T-helper 22 cell (primary cell): ENCODE measurements around the gene GAPDHS.
A peak's percentile ranks its signal among the peaks of the same experiment; 100 is the strongest.

Experiments used
- DNase-seq: peaks from one replicate; pipeline ENCODE4 v3.0.0-alpha.2; 2020; ENCODE audit warnings: low read depth

The GAPDHS gene

DNA sequence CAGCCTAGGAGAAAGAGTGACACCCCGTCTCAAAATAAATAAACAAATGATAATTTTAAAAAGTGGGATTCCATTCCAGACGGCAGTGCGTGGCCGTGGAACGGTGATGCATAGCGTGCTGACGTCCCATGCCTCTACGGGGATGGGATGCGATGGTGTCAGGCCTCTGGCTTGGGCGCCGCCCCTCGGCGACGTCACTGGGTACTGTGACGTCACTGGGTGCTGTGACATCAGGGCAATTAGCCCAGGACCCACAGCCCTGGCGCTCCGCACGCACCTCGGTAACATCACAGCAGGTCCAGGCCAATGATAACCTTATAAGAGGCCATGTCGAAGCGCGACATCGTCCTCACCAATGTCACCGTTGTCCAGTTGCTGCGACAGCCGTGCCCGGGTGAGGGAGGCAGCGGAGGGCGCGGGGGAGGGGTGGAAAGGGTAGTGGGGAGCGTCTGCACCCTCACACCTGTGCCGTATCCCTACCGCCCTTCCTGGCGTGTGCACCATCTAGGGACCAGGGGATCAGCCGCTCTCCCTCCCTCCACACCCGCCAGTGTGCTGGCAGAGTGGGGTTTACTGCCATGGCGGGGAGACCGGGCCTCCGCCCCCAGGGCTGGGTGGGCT, at the start of gene GAPDHS:
GAPDHS (plus strand) TSS at position 256 of the 621 bp plus-strand sequence; CDS start at position 328, 72 bp downstream.
- DNase-seq: no peak

DNA sequence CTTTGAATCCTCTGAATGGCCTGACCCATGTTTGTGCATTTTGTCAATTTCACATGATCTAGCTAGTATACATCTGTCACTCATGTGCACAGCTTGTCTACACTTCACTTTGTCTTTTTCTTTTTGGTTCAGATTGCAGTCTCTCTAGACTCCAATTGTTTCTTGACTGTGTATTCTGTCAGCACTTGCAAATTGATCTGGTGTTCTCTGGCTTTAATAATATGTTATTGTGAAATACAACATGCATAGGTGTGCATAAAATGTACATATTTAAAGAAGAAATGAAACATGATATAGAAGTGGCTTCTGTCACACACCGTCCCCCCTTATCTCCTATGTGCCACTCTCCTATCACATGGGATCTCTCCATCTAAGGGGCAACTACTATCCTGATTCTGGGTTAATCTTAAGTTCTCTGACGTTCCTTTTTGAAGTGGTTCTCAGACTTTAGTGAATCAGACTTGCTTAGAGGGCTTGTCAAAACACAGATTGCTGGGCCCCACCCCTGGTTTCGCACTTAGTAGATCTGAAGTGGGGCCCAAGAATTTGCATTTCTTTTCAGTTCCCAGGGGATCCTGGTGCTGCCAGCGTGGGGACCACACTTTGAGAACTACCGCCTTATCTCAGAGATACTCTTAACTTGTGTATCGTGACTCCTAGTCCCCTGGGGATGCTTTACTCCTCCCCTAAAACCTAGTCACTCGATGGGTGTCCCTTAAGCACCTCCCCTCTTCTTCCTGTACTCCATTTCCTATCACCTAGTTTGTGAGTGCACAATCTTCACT, 48.8 kb upstream of the GAPDHS start:
- DNase-seq: no peak

DNA sequence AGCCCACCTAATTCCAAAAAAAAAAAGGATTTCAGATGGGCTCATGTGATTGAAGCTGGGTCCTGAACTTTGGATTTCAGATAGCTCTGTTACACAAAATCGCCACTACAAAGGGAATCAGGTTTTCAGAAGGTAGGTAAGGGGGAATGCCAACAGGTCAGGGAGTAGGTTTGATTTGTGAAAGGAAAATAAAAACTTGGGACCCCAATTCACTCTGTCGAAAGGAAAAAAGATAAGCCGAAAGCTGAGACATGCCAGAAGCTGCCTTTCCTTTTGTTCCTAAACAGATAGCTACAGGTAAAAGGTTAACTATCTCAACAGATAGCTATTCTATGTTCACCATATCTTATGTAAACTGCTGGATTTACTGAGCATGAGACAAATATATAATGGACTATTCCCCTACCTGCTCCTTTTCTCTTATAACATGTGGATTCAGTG, 47.0 kb upstream of the GAPDHS start:
- no peak for DNase-seq

DNA sequence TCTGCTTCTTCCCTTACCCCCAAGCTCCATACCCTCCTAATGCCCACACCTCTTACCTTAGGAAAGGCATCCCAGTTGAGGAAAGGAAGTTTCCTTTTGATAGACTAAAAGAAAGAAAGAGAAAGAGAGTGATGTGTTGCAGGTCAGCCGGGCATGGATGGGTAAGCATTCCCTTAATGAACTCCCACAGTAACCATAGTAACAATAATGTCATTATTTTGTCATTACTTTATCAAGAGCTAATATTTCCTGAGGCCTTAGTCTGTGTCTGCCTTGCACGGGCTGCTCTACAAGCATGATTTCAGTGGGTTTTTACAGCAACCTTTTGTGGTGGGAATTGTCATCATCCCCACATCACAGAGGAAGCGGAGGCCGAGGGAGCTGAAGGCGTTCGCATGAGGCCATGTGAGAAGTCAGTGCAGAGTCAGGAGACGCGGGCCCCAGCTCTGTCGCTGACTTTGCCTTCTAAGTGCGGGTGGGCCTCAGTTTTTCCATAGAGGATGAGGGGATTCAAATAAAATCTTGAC, 45.5 kb upstream of the GAPDHS start:
- DNase-seq: no peak

DNA sequence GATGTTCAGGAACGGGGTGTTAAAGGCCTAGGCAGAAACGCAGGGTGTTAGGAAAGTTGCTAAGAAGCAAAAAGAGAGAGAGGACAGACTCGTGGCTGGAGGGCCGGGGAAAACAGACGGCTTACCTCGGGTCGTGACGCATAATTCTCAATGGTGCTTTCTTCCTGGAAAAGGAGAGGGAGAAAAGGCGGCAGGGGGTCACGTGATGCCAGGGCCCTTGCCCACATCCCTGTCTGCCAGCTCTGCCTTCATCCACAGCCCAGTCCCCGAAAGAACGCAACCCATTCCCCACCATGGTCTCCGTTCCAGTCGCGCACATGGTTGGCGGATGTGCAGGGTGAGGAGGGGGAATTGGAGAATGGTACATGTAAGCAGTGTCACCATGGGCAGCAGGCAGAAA, 44.6 kb upstream of the GAPDHS start:
- no peak for DNase-seq

DNA sequence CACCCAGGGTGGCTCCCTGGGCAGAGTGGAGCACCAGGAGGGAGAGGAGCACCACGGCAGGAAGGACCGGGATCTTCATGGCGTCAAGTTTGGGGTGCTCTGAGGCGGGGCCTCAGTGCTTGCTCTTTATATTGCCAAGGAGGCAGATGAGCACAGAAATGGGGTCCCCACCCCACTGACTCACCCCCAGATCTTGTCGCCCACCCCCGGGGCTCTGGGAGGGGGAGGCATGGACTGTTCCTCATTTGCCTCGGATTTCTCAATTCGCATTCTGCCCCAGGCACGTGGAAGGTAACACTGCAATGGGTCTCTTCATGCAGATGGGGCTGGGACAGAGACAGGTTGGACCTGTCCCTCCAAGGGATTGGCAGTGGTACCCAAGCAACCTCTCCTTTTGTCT, 42.9 kb upstream of the GAPDHS start, which contains the start of gene KRTDAP:
KRTDAP (minus strand) TSS at position 101 of the 400 bp plus-strand sequence; CDS start at position 79, 22 bp downstream.
- no peak for DNase-seq

DNA sequence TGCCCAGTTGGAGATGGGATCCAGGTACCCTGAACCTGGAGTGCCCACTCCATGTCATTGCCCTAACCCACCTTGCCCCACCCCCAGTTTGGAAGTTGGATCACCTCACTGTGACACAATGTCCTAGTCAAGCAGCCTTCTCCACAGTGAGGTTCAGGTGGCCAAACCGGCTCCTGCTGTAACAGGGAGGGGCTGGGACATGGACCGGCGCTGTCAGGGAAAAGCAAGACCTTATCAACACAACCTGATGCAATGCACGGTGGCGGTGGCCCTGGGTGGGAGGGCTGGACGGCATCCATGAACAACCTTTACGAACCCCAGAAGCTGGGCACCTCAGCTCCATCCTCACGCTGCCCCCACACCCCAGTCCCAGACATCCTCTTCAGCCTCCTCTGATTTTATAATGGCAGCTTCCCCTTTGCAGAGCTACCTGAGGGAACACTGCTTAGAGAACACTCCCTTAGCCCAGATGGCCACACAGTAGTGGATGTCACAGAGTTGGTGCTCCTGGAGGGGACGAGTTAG, 41.4 kb upstream of the GAPDHS start:
- no peak for DNase-seq

DNA sequence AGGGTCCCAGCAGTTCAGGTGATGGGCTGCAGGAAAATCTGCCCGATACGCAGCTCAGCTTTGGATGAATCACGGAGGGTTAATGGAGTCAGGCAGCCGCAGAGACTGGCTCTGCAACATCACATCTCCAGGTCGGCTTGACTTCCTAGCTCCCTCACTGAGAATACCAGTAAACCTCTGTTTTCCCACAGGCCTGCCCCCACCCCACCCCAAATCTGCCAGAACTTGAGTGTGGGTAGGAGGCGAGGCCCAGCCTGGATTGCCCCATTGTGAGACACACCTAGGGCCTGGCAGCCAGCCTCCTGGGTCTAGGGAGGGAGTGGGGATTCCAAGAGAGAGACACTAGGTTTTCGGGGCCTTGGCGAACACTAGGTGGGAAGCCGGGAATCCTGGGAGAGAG, 39.3 kb upstream of the GAPDHS start:
- DNase-seq: no peak

DNA sequence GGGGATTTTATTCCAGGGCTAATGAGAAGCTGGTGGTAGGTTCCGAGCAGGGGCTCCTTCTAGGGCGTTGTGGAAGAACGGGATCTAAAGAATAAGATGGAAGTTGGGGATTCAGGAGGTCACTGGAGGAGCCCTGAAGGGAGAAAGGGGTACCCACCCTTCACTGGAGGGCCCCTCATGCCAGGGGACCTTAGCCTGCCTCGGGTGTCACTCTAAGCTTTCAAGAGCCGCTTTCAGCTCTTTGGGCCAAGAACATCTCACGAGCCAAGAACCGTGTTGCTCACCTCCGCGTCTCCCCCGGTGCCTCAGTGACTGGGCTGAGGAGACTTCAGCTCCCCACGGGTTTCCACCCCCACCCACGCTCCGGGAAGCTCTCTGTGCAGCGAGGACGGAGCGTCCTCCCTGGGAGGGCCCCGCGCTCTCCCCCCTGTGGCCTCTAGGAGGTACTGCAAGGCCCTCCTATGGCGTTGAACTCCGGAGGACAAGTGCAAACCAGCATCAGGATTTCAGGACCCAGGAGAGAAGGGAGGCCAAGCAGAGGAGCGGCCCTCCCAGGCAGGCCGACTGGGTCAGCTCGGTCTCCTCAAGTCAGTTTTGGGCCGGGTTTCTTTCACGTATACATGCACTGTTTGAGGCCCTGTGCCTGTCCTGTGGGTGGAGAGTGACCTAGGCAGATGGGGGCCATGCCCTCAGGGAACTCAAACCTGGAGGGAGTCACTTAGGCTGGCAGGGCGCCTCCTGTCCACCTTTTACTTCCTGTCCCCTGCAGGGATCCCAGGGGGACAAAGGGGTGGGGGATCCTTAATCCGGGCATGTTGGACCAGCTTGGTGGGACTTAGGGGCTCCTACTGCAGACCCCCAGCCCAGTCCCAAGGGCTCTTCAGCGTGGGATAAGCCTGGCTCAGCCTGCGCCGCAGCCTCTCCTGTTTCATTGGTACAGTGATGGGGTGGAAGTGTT, 37.9 kb upstream of the GAPDHS start:
- peak; percentile 25 for DNase-seq

DNA sequence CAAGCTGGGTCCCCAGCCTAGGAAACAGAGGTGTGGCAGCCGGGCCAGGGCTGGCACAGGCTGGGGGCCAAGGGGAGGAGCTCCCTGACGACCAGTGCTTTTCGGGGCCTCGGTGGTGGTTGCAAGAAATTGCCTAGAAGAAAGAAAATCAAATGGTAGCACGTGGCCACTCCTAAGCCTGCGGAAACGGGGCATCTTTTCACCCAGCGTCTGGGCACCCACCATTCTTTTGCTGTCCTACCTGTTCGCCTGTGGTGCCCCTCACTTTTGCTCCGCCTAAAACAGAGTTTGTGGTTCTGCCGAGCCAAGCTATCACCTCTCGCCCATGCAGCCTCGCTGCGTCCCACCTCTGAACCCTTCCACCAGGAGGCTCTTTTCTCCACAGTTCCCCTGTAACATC, 35.9 kb upstream of the GAPDHS start:
- no peak for DNase-seq

DNA sequence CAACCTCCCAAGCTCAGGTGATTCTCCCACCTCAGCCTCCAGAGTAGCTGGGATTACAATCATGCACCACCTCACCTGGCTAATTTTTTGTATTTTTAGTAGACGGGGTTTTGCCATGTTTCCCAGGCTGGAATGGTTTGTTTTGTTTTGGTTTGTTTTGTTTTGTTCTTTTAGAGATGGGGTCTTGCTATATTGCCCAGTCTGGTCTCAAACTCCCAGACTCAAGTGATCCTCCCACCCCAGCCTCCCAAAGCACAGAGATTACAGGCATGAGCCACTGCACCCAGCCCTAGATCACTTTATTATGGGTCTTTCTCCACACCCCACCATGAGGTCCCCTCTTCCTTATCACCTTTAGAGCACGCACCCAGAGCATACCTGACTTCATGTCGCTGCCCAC, 35.0 kb upstream of the GAPDHS start:
- no peak for DNase-seq

DNA sequence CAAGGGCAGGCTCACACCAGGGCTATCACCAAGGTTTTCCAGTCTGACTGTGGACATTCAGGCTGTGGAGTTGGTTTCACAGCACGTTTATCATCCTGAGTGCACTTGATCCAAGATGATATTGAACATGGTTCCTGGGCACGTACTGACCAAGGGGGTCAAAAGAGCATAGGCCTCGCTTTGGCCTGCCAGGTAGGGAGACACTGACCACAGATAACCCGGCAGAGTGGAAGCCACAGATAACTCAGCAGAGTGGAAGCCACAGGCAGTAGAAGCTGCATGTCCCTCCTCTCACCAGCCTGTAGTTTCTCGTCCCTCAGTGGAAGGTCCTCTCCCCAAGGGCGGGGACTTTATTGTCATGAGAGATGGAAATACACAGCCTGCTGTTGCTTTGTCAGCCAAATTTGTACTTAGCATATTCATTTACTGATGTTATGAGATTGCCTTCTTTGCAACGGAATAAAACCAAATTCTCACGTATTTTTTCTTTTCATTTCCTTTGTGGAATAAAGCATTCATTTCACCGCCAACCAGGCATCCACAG, 34.2 kb upstream of the GAPDHS start:
- no peak for DNase-seq

DNA sequence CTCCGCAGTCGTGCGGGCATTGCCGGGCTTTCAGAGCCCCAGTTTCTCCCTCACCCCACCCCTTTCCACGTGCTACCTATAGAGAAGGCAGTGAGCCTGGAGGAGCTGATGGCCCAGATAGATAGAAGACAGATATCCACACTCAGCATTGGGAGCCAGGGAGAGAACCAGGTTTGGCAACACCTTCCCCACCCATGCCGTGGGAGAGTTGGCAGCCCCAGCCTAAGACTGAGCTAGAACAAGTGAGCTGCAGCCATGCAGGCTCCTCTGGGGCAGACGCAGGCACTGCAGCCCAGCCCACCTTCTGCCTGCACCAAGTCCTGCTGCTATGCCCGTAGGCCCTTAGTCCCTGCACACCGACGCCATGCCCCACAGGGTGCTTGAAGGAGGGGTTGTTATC, 32.6 kb upstream of the GAPDHS start:
- no peak for DNase-seq

DNA sequence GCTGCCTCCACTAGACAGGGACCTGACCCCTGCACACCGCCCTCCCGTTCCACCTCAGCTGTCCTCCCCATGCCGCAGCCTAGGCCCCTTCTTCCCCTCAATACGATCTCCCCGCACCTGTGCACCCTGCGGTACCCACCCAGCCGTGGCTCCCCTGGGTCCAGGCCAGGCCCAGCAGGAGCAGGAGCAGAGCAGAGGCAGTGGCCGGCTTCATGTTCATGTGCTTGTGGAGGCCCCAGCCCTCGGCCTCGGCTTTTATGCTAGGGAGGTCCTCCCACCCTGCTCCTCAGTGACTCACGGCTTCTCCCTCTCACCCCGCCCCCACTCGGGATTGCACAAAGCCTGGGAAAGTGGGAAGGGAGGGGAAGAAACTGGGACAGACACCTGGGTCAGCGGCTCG, 31.6 kb upstream of the GAPDHS start:
- no peak for DNase-seq

DNA sequence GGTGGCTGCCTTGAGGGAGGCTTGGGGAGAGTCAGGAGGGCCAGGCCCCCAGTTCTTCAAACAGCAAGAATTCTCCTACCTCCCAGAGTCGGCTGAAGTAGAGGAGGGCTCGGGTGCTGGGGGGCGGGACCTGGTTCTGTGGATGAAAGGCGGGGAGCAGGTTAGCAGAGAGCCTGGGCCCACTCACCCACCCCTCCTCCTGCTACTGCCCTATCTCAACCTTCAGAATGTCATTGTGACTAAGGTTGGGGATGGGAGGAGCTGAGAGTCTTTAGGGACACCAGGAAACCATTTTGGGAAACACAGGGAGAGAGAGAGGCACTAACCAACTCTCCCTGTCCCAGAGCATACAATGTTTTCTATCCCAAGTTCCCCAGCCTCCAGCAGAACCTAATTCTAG, 30.5 kb upstream of the GAPDHS start:
- DNase-seq: no peak

DNA sequence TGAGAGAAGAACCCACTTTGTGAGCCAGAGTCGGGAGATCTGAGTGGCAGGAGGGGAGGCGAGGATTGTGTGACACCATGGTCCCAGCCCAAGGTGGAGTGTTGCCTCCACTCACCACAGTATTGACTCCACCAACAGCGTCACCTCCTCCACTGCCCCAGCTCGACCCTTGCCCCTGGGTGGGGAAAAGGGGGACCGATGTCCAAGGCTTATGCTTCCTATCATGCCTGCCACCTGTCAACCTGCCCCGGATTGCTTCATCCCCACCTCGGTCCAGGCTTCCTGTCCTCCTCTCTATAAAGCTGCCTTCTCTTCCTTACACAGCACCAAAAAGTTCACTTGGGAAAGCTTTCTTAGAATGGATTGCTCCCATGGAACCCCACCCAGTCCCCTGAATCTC, 27.2 kb upstream of the GAPDHS start:
- DNase-seq: no peak

DNA sequence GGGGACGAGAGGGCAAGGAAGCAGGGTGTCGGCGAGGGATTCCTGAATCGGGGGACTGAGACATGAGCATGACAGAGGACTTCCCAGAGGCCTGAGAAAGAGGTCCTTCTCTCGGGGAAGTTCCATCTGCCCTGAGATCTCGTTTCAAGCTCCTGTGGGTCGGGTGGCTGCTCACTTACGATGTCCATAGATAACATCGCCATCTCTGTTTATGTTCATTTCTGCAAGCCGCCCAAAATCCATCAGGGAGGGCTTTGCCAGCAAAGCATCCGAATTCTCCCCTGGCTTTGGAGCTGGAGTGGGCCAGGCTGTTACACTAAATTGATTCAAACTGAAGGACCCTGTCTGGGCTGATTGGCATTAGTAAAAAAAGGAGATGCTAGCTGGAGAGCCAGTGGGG, 25.7 kb upstream of the GAPDHS start:
- DNase-seq: no peak

DNA sequence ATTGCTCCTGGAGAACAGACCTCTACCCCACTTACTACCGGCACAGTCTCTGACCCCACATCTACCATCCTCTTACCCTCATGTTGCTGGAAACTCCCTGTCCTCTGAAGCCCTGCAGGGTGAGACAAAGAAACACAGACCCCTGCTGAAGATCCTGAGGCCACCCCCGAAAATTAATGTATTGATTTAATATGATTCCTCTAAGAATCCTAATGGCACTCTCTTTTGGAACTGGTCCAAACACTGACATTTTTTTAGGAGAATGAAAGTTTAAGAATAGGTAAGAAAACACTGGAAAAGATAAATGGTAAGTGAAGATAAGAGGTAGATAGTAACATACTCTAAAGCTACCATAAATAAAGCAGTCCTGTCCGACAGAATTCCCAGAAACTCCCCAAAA, 25.1 kb upstream of the GAPDHS start:
- no peak for DNase-seq

DNA sequence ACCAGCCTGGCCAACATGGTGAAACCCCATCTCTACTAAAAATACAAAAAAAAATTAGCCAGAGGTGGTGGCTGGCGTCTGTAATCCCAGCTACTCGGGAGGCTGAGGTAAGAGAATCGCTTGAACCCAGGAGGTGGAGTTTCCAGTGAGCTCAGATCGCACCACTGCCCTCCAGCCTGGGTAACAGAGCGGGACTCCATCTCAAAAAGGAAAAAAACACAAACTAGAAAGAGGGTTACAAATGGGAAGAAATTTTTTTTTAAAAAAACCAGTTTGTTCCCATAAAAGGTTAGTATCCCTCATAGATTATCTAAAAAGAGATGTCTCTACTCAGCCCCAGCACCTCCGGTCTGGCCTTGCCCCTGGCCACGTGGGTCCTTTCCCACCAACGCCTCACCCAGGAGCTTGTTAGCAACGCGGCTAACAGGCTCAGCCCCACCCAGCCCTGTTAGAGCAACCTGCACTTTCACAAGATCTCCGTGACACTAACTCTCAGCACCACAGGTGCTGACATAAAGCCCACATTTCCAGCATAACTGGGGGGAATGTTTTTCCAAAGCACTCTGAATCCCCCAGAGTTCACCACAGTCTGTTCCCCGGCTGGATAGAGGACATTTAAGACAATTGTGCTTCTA, 24.1 kb upstream of the GAPDHS start:
- no peak for DNase-seq

DNA sequence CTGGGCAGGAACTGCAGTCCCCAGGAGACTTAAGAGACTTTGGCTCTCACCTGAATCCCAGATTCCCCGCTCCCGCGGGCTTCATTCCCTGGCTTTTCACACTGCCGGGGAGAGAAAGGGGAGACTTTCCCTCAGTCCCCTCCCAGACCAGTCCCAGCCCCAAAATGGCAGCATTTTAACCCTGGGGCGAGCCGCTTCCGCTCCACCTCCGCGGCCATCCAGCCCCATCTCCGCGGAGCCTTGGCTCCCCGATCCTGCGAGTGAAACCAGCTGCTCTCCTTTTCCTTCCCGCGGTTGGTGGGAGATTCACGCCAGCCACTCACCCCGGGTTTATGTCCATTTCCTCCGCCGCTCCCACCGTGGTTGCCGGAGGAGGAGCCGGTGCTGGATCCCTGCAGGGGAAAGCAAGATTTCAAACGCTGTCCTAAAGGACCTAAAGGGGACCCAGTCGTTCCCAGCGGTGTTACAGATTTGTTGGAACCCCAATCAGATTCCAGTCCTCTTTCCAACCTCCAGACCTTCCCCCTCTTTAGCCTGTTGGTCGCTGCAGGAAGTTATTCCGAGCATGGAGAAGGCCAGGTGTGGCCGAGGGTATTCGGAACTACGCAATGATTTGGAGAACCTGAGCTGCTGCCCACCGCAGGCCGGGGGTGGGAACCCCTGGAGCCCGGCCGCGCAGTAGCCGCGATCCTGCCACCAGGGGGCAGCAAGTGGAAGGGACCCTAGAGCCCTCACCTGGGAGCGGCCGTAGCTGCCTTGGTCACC, 23.2 kb upstream of the GAPDHS start:
- DNase-seq: peak; percentile 25

DNA sequence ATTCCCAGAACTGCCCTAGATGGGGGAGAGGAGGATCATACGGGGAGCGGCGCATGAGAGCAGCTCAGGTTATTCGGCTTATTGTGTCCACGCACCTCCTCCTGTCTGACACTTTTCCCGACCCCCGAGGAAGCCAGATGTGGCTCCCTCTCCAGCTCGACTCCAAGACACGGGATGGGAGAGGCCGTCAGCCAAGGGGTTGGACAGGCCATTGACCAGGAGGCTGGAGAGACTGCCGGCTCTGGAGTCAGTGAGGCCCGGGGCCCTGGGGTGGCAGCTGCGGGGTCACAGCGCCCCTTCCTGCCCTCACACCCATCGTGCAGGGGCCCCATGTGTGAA, 22.7 kb upstream of the GAPDHS start:
- DNase-seq: no peak
